ENCODE measurements around the gene DGKE.

The DGKE gene

DNA sequence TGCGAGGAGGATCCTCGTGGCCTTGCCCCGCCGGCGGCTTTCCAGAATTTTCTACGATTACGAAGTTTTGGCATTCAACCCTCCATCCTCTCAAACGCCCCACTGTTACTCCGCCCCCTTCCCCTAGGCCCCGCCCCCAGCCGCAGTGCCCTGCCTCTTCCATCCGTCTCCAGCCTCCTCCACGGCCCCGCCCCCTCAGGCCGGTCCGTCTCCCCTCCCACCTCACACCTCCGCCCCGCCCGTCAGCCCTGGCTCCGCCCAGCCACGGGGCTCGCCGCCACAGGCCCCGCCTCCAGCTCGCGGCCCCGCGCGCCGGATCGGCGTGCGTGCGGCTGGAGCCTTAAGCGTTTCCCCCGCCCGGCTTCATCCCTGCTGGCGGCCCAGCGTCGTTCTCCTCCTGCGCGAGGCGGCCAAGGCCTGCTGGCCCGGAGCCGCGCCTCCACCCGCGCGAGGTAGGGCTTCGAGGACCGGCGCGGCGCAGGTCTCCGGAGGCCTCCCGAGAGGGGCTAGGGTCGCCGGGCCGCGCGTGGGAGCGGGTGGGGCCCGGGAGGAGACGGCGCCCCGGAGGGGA, at the start of gene DGKE, which contains the start of gene C17orf67:
Gene DGKE, plus strand, starts transcription at position 343 of the 571 bp plus-strand sequence. CDS start 645 bp downstream, outside the sequence.
Gene C17orf67, minus strand, starts transcription at position 112 of the 571 bp plus-strand sequence. CDS start 18,110 bp downstream, outside the sequence.
- peak; percentile 92 to 93 for DNase-seq

DNA sequence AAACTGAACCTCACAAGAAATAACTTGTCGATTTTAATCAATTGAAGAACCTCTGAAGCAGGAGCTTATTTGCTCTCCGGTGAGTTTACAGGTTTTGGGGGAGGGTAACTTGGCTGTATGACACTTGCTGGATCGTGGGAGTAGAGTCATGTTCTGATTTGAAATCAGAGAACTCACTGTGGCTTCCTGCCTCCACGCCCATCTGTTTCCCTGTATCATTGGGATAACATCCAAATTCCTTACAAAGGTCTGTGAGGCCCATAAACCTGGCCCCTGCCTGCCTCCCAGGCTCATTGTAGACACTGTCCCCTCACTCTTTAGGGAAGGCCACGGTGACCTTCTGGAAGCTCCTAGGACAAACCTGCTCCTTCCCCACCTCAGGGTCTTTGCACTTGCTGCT, 48.5 kb upstream of the DGKE start:
- no peak for DNase-seq

DNA sequence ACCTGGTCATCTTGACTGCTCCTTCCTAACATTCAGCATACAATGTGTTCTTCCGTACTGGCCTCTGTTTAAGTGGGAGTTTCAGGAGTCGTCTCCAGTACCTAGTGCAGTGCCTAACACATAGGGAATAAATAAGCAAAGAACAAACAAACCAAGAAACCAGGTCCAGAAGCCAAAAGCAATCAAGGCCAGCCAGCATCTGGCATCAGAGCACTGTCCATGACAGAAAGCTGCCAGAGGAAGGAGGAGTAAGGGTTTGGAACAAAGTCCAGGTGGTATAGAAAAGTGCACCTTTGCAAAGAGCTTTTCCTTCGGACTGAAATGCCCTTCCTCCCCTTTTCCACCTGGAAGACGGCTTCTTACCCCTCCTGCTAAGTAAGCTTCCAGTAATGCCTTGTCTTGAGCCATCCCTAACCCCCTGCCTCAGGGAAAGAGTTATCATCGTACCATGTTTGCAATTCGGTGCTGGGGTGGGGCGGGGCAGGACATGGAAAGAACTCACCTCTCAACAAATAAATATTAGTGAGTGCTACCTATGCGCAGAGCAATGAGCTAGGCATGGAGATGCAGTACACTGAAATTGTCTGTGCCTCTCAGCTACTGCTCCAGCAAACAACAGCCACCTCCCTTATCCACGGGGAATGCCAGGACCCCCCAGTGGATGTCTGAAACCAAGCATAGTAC, 47.8 kb upstream of the DGKE start:
- no peak for DNase-seq

DNA sequence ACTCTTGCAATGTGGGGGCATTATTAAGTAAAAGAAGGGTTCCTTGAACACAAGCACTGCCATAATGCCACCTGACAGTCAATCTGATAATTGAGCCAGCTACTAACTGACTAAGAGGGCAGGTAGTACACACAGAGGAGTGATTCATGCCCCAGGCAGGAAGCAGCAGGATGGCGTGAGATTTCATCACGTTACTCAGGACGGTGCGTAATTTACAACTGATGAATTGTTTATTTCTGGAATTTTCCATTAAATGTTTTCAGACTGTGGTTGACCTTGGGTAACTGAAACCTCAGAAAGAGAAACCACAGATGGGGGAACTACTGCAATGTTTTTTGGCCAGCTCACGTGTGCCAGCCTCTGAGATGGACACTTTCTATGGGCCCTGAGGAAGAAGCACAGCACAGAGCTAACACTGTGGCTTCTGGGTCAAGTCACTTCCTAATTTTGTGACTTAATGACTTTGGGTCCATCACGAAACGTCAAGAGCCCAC, 46.9 kb upstream of the DGKE start:
- no peak for DNase-seq

DNA sequence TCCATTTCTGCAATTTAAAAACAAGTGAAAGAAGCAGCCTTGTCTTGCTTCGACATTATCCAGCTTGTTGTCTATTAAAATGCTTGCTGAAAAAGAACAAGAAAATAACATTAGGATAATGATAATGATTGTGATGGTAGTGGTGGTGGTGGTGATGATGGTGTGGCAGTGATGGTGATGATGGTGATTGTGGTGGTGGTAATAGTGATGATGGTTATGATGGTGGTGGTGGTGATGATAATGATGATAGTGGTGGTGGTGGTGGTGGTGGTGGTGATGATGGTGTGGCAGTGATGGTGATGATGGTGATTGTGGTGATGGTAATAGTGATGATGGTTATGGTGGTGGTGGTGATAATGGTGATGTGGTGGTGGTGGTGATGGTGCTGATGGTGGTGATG, 41.7 kb upstream of the DGKE start:
- no peak for DNase-seq

DNA sequence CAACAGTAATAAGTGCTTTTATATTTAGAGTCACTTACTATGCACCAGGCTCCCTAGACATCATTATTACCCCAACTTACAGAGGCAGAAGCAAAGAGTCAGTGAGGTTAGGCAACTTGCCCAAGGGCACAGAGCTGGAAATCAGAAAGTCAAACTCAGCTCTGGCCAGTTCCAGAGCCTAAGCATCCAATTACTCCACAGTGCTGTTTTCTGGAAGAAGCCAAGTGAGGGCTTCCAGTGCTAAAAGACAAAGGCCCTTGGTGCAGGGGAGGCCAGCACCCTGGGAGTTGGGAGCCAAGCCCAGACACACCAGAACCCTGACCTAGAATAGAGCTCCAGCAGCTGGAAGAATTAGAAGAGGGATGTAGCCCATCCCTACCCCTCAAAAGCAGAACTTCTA, 40.4 kb upstream of the DGKE start:
- DNase-seq = no peak

DNA sequence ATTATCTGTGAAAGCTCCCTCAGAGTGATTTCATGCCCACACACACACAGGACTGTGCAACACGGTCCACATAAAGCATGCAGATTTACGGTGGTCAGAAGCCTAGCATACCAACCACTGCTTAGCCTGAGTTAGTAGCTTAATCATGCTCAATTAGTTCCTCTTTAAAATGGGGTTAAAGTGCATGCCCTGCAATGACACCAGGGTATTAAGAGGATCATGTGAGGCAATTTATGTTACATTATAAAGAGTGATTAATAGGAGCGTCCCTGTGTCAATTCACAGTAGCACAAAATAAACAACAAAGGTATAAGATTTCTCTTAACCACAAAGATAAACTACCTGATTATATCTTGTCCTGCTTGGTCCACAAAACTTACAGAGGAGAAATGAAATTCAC, 40.0 kb upstream of the DGKE start:
- no peak for DNase-seq

DNA sequence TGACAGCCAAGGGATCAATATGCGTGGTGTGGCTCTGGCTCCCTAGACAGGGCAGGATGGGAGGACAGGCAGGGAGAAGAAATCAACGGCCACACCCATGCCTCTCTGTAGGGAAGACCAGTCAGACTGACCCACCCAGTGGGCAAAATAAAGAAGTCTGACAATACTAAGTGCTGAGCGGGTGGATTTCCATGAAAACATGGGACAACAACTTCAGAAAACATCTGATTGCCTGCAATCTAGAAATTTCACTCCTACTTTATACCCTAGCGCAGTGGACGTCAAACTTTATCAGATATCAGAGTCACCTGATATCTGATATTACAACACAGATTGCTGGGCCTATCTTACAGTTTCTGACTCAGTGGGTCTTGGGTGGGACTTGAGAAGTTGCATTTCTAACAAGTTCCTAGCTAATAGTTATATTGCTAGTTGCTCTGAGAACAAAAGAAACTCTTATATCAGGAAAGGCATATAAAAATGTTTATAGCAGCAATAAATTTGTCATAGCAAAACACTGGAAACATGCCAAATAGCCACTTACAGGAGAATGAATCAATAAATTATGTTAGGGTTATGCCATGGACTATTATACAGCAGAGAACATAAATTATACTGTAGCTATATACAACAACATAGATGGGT, 38.6 kb upstream of the DGKE start:
- no peak for DNase-seq

DNA sequence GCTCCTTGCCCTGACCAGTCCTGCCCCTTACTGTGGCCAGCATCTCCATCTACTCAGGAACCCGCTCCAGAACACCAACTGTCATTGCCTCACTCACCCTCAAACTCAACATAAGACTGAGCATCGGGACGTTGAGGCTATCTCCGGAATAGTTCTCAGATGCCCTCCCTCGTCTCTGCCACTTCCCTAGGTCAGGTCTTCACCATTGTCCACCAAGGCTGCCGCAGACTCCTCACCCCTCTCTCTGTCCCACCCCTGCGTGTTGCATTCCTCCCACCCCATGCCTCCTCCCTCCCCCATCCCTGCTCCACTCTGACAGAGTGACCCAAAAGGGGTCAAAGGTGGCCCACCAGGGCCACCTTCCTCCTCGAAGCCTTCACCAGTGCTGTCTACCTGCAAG, 37.4 kb upstream of the DGKE start:
- DNase-seq = no peak

DNA sequence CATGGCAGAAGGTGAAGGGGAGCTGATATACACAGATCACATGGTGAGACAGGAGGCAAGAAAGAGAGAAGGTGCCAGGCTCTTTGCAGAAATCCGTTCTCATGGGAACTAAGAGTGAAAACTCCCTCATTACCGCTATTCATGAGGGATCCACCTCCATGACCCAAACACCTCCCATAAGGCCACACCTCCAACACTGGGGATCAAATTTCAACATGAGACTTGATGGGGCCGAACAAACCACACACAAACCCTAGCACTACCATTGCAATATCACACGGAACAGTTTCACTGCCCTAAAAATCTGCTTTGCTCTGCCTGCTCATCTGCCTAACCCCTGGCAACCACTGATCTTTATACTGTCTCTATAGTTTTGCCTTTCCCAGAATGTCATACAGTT, 35.0 kb upstream of the DGKE start:
- DNase-seq = no peak

DNA sequence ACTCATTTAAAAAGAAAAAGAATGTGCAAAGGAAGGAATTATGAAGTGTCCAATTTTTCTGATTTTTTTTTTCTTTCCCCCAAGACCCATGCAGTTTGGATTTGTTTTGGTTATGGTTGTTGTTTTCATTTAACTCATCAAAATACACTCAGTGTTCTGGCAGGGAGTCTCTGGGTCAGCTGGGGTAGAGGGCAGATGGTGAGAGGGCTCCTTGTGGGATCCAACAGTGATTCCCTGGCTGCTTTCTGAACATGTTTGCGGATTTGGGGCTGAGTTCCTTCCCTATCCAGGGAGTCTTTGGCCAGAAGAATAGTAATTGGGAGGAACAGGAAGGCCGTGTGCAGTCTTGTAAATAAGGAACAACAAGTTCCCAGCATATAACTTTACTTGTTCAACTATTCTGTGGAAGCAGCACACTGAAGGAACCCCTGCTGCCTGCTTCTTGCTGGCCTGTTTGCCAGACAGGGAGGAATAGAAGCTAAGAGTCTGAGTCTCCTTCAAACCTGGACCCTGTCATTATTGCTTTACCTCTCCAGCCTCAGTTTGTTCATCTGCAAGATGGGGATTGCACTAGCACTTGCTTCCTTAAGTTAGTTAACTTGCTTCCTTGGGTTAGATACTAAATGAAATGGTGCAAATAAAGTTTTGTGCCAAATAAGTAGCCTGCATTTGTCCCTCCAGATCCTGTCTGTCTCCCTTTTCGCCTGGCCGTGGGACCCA, 32.3 kb upstream of the DGKE start:
- DNase-seq = no peak

DNA sequence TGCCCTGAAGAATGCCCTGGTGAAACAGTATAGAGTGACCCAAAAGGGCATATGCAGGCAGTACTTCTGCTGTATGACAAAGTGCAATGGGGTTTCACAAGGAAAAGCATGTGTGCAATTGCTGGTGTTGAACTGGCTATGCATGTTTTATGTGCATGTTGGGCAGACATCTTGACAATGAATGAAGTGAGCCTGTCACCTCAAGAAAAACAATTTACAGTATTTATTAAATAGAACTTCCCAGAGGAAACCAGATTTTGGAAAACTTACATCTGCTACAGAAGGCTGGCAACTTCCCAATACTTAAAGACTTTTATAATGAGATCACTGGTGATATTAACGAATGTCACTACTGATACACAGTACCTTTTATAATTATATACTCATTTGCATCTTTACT, 30.9 kb upstream of the DGKE start:
- no peak for DNase-seq

DNA sequence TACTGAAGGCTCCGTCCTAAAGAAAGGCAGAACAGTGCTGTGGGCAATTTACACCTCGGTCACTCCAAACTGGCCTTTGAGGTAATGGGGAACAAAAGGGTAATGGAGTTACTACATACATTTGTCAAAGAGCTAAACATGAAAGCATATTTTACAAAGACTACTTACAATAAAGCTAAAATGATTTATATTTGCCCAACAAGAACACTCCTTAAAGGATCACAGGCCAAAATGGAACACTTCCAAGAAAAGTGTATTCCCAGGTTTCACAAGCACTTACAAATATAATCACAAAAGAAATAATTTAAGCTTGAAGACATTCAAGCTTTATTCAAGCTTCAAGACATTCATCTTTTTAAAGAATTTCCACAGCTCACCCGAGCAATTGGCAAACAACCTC, 29.5 kb upstream of the DGKE start:
- no peak for DNase-seq

DNA sequence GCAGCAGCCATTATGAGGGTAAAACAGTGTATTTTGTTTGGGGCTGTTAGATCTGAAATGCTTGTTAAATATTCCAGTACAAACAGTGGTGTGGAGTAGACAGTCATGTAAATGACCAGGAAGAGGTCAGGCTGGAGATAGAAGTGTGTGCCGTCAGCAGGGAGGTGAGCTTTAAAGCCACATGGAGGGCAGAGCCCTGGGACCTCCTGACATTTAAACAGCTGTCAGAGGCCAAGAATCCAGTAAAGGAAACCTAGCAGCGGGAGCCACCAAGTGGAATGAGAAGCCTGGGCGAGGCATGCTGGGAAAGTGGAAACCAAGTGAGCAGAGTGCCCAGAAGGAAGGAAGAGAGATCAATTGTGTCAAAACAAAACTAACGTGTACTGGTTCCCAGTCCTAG, 27.0 kb upstream of the DGKE start:
- DNase-seq = no peak

DNA sequence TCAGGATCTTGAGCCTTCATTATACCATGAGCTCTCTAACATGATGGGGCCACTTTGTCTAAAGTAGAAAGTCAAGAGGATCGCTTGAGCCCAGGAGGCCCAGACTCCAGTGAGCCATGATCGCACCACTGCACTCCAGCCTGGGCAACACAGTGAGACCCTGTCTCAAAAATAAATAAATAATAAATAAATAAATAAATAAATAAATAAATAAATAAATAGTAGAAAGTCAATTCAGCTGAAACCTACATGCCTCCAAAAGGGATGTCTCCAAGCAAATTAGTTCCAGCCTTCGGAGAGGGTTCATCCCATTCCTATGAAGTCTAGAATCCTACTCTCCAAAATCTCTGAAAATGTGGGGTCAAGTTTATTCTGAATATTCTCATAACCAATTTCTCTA, 26.2 kb upstream of the DGKE start:
- DNase-seq = no peak

DNA sequence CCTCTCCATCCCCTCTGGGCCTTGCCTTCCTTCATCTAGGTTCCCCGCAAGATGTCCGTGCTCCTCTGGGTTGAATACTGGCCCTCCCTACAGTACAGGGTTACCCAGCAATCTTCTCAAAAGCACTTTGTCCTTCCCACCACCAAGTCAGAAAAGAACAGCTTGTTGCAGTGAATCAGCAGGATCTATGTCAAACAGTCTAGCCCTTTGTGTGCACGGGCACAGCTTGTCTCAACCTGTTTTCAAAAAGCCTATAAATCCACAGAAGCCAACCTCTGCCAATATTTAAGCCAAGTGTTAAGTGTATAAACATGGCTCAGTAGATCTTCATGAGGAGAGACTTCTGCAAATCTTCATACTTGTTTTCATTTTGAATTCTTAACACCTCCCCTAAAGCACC, 25.4 kb upstream of the DGKE start:
- no peak for DNase-seq

DNA sequence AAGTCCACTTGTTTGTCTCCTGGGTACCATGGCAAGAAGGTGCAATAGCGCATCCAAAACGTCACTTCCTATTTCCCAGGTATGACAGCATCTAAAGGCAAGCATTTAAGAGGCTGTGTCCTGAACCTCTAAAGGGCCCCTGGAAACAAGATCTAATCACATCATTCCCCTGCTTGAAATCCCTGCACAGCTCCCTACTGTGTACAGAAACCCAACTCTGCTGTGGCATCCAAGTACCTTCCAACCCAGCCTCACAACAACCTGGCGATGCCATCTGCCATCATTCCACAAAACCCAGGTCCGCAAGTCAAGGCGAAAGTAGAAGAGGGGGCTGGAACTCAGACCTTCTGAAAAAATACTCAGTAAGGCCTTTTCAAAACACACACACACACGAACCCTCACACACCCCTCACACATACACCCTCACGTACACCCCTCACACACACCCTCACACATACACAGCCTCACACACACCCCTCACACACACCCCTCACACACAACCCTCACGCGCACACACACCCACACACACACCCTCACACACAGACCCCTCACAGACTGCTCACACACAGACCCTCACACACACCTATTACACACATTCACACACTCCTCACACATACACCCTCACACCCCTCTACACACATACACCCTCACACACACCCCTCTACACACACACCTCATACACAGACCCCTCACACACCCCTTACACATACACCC, 24.7 kb upstream of the DGKE start:
- no peak for DNase-seq

DNA sequence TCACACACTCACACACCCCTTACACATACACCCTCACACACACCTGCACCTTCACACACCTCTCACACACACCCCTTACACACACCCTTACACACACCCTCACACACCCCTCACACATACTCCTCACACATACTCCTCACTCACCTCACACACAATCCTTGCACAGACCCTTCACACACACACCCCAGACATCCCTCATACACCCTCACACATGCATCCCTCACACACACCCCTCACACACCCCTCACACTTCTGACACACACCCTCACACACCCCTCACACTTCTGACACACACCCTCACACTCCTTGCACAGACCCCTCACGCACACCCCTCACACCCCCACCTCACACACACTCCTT, 24.2 kb upstream of the DGKE start:
- no peak for DNase-seq

DNA sequence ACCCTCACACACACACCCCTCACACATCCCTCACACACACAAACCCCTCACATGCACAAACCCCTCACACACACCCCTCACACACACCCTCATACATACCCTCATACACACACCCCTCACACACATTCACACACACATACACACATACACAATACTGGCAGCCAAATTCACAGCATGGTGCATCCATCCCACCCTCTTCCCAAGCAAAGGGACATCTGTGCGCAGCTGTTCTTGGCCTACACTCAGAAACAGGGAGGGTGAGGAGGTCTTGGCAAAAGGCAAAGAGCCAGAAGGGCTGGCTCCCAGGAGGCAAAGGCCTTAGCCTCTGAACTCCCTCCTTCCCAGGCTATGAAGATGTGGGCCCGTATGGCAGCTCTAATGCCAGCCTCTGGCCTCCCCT, 23.6 kb upstream of the DGKE start:
- no peak for DNase-seq

DNA sequence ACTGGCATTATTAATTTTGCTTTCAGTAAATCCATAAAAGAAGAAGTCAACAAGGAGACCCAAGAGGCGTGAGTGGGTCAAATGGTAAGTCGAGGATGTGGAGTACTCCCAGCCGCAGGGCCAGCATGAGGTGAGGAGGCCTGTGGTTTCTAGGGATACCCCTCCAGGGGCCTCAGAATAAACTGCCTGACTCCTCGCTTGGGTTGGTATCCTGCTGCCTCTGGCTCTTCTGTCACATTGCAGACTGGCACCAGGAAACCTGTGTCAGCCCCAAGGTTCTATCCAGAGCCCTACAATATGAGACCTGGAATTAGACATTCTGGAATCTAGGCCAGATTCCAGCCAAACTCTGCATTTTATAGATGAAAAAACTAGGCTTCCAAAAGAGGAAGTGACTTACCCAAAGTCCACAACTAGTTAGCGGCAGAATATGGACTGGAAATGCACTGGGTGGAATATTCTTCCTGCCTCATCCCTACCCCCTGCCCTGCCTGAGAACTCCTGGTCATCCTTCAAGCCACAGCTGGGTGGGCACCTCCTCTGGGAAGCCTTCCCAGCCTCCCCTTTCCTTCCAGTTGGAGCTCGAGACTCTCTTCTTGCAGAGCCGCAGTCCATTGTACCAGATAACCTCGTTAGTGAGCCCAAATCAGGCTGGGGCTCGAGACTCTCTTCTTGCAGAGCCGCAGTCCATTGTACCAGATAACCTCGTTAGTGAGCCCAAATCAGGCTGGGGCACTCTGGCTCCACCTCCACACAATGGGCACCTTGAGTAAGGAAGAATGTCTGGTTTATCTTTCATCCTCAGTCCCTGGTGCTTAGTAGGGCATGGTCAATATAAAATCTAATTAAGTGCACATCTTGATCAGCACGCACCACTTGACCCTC, 22.8 kb upstream of the DGKE start:
- DNase-seq = no peak

DNA sequence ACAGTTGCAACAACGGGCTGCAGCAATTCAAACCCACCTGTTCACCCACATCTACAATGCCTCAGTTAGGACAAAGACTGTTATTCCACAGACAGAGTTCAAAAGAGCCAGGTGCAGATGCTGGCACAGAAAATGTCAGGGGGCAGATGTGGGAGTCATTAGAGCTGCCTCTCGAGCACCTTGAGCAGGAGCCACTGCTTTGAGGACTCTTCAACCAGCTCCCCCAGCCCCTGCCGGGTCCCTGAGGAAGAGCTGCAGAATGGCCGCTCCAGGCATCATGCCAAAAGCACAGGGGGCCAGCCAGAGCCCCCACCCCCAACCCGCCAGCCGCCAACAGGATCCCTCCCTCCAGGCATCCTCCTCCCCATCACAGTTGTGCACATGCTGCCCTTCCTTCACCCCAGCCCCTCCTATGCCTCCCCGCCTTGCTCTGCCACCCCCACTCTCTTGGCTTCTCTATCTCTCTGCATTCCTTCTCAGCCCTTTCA, 21.0 kb upstream of the DGKE start:
- no peak for DNase-seq

DNA sequence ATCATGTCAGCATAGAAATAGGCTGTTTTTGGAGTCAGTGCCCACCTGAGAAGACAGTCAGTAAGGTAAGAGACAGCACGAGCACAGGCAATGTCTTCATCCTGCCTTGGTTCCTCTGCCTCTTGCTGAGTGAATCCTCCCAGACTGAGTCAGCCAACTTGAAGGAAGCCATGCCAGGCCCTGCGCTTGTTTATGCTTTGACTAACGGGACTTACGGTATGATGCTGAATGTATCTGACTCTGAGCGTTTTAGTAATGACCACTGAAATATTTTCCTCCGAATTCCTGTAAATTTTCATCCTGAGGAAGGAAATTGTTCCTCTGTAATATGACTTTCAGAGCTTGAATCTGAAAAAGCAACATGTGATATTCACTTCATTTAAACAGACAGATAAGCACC, 18.2 kb upstream of the DGKE start:
- DNase-seq = no peak

All from NCI-H1930 (cell line).